Karpas-422 (cell line): ENCODE measurements around the gene MAP4K2. TPM values are rescaled to one million over a fixed set of nuclear protein-coding genes. Genes with fewer than 3 reads are reported as not detected.

ENCODE experiments used
- DNase-seq: peaks from one replicate; pipeline ENCODE4 v3.0.0-alpha.2; 2015
- H2AFZ ChIP-seq: fragments of 200-600 bp; sonication (generic); 2 replicates; pipeline ENCODE4 v1.6.1; 2014; ENCODE audit warnings: antibody characterized with exemption, low read length, mixed read lengths
- H3K27ac ChIP-seq: fragments of 200-600 bp; sonication (generic); 2 replicates; pipeline ENCODE4 v1.5.1; 2014; ENCODE audit warnings: mild to moderate bottlenecking, low read length, moderate library complexity
- H3K27me3 ChIP-seq: fragments of 200-600 bp; sonication (generic); 2 replicates; pipeline ENCODE4 v1.6.1; 2014; ENCODE audit warnings: low read length, mixed read lengths
- H3K36me3 ChIP-seq: fragments of 200-600 bp; sonication (generic); 2 replicates; pipeline ENCODE4 v1.6.1; 2014; ENCODE audit warnings: low read length, mixed read lengths; ENCODE audit not compliant: insufficient read depth
- H3K4me1 ChIP-seq: fragments of 200-600 bp; sonication (generic); 2 replicates; pipeline ENCODE4 v1.6.1; 2014; ENCODE audit warnings: mild to moderate bottlenecking, low read length, mixed read lengths
- H3K4me2 ChIP-seq: fragments of 200-600 bp; sonication (generic); 2 replicates; pipeline ENCODE4 v1.6.1; 2014; ENCODE audit warnings: low read length, low read depth, mild to moderate bottlenecking; ENCODE audit not compliant: poor library complexity, severe bottlenecking
- H3K4me3 ChIP-seq: fragments of 200-600 bp; sonication (generic); 2 replicates; pipeline ENCODE4 v1.5.1; 2014; ENCODE audit warnings: mild to moderate bottlenecking, antibody characterized with exemption, low read length, mixed read lengths
- H3K79me2 ChIP-seq: fragments of 200-600 bp; sonication (generic); 2 replicates; pipeline ENCODE4 v1.6.1; 2014; ENCODE audit warnings: mild to moderate bottlenecking, low read length, mixed read lengths
- H3K9ac ChIP-seq: fragments of 200-600 bp; sonication (generic); 2 replicates; pipeline ENCODE4 v1.6.0; 2014; ENCODE audit warnings: low read length
- H3K9me2 ChIP-seq: fragments of 200-600 bp; sonication (generic), shearing (Covaris generic); replicated peaks from 2 replicates; pipeline ENCODE4 v1.6.0; 2014; ENCODE audit warnings: mild to moderate bottlenecking, low read length, moderate library complexity; ENCODE audit not compliant: insufficient read depth
- H3K9me3 ChIP-seq: fragments of 300-700, 200-600 bp; sonication (generic); 2 replicates; pipeline ENCODE4 v1.6.1; 2014; ENCODE audit warnings: low read length, mixed read lengths
- H4K20me1 ChIP-seq: fragments of 200-600 bp; sonication (generic); 2 replicates; pipeline ENCODE4 v1.6.1; 2014; ENCODE audit warnings: mild to moderate bottlenecking, antibody characterized with exemption, low read length, low read depth; ENCODE audit not compliant: insufficient read depth
- total RNA-seq: library from RNA; depleted of rRNA; stranded (reverse); fragments of >200 nt; shearing (Covaris generic); gene quantifications from 2 replicates; pipeline ENCODE4 v1.2.3, GENCODE V29; 2014; ENCODE audit warnings: low replicate concordance

Gene MAP4K2
- total RNA-seq, 1 experiment from 2014 or later: 62.0 TPM

DNA sequence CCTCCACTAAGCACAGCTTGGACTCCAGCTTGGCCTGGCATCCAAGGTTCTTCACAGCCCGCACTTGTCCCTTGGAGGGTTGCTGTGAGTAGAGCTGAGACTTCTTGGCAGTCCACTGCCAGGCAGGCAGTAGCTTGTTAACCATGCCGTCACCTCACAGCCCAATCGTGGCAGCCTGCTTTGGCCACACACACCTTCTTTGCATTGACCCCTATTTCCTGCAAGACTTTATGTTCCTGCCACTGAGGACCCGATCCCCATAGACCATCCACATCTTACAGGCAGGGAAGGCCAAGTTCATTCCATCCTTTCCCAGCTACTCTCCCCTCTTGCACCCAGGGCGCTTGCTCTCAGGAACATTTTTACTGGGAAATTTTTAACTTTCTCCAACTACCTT lies 40.7 kb downstream of the MAP4K2 start:
- H3K9ac ChIP-seq: no peak overlapping the region
- peaks cover 22% of the 10 kb centered on the region for H3K36me3 ChIP-seq
- no peaks in the 10 kb centered on the region for H3K79me2 ChIP-seq
- H3K9me3 ChIP-seq: no peaks in the 10 kb centered on the region
- no peaks in the 10 kb centered on the region for H3K27me3 ChIP-seq
- H3K27ac ChIP-seq: no peak overlapping the region
- peaks cover 5% of the 10 kb centered on the region; the same call in 1 of the 2 replicates for H3K4me1 ChIP-seq
- no peaks in the 10 kb centered on the region for H3K9me2 ChIP-seq
- no peak for DNase-seq
- no peak overlapping the region for H3K4me3 ChIP-seq
- no peak overlapping the region for H2AFZ ChIP-seq
- peaks cover 25% of the 10 kb centered on the region for H4K20me1 ChIP-seq
- no peak overlapping the region for H3K4me2 ChIP-seq

DNA sequence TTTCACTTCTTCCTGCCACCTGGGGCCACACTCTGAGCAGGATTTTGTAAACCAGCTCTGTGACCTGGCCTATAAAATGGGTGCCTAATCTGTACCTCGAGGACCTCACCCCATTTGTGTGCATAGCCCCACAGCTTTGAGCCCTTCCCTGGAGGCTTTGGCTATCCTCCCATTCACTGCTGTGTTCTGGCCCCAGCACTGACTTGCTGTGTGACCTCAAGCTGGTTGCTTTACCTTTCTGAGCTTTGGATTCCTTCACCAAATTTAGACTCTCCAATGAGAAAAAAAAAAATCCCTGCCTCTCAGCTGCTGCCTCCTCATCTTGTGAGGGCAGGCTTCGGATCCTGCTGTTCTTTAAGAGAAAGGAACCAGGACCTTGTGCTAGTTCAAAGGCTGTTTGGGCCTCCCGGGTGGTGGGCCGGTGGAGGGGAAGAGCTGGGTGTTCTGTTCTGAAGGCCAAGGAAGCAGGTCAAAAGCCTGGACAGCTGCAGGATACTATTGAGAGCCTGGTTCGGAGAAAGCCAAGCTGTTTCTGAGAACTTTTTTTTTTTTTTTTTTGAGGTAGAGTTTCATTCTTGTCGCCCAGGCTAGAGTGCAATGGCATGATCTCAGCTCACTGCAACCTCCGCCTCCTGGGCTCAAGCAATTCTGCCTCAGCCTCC lies 42.1 kb downstream of the MAP4K2 start:
- Histone ChIP-seq H3K9ac (no peak overlapping the region), H3K27ac (no peak overlapping the region), H3K36me3 (peaks cover 14% of the 10 kb centered on the region; the same call in 1 of the 2 replicates), H3K4me2 (no peak overlapping the region), H3K4me3 (no peak overlapping the region), H3K9me3 (no peaks in the 10 kb centered on the region), H3K27me3 (no peaks in the 10 kb centered on the region), H3K9me2 (no peaks in the 10 kb centered on the region), H4K20me1 (peaks cover 16% of the 10 kb centered on the region), H3K4me1 (peaks cover 5% of the 10 kb centered on the region; the same call in 1 of the 2 replicates), H3K79me2 (no peaks in the 10 kb centered on the region), H2AFZ (no peak overlapping the region)
- no peak for DNase-seq

DNA sequence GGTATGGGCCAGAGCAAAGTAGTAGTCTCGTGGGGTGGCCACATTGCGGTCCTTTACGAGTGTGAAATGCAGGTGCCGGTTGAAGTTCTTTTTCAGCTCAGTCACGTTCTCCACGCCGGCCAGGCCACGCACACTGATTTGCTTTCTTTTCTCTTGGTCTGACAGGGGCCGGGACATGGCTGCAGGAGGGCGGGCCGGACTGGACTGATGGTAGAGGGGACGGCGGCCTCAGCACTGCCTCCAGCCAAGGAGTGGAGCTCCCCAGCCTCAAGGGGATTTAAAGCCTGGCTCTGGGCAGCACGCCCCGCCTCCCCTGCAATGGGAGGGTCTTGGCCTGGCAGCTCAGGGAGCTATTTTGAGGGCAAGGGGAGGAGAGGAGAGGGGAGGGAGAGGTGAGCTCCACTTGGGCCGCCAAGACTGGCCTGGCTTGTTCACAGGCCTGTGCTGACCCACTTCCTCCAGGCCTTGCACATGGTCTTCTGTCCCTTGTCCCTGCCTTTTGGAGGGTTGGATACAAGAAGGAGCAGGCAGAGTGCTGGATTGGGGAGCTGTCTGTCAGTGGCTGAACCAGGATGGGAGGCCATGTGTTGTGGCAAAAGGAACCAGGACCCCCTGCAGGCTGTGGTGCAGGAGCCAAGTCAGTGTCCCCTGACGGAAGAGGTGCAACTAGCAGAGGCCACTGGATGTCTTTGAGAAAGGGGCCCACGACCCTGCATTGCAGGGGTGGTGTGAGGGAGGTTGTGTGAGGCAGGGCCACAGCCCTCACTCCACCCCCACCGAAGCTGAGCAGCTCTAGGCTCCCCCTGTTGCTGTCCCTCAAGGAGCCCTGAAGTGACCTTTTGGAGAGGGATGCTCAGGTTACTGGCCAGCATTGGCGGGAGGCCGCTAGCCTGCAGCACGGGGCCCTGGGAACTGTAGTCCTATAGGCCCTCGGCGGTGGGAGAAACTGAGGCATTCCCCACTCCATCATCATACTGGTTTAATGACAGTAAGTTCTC lies 43.0 kb downstream of the MAP4K2 start, which contains the start of gene PYGM:
Gene PYGM (minus strand): TSS at position 253 of the 998 bp plus-strand sequence. CDS start 76 bp downstream, at position 177.
- peaks cover 16% of the 10 kb centered on the region for H4K20me1 ChIP-seq
- no peak for DNase-seq
- no peak within 1 kb of the TSS for H3K9ac ChIP-seq
- peaks cover 5% of the 10 kb centered on the region; the same call in 1 of the 2 replicates for H3K4me1 ChIP-seq
- no peaks in the 10 kb centered on the region for H3K27me3 ChIP-seq
- H3K9me3 ChIP-seq: no peaks in the 10 kb centered on the region
- no peak within 1 kb of the TSS for H3K27ac ChIP-seq
- no peak within 1 kb of the TSS for H3K4me2 ChIP-seq
- H3K36me3 ChIP-seq: peaks cover 14% of the 10 kb centered on the region; the same call in 1 of the 2 replicates
- H2AFZ ChIP-seq: no peak within 1 kb of the TSS
- no peak within 1 kb of the TSS for H3K4me3 ChIP-seq
- no peaks in the 10 kb centered on the region for H3K9me2 ChIP-seq
- H3K79me2 ChIP-seq: no peaks in the 10 kb centered on the region

DNA sequence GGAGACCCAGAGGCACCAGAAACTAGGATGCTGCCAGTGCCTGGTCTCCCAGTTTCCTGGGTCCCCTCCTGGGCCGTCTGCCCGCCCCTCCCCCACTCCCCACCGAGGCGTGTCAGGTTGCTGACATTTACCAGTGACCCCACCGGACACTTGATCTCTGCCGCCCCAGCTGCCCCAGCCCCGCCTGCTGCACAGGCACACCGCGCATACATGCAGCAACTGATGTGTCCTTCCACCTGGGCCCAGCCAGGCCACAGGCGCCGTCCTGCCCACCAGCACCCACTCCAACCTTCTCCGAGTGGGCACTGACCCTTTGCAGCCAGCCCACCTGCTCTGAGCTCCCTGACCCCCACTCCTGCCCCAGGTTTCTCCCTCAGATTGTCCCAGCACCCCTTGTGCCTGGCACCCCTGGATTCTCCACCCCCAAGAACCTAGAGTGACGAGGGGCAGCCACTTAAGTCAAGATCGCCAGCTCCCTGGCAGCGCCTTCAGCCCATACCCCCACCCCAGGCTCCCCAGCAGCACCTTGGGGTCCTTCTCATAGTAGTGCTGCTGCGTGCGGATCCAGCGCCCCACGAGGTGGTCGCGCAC lies 43.8 kb downstream of the MAP4K2 start:
- H3K27ac ChIP-seq: no peak overlapping the region

GRCh38 chr11:64758330-64759079 lies 44.5 kb downstream of the MAP4K2 start:
- DNase-seq: no peak
- Histone ChIP-seq H2AFZ (no peak overlapping the region), H3K4me3 (no peak overlapping the region), H3K79me2 (no peaks in the 10 kb centered on the region), H4K20me1 (peaks cover 10% of the 10 kb centered on the region; the same call in 1 of the 2 replicates), H3K4me1 (peaks cover 5% of the 10 kb centered on the region; the same call in 1 of the 2 replicates), H3K4me2 (no peak overlapping the region), H3K27me3 (no peaks in the 10 kb centered on the region), H3K9ac (no peak overlapping the region), H3K36me3 (0 out of 2 replicates have a peak, but pooled peaks cover 4% of the 10 kb centered on the region), H3K9me2 (no peaks in the 10 kb centered on the region), H3K27ac (no peak overlapping the region), H3K9me3 (no peaks in the 10 kb centered on the region)

More for the DNA sequence above, 43.8 kb downstream of the MAP4K2 start:
- H3K4me1 ChIP-seq: peaks cover 5% of the 10 kb centered on the region; the same call in 1 of the 2 replicates
- no peaks in the 10 kb centered on the region for H3K9me3 ChIP-seq
- H3K79me2 ChIP-seq: no peaks in the 10 kb centered on the region
- H3K36me3 ChIP-seq: peaks cover 8% of the 10 kb centered on the region; the same call in 1 of the 2 replicates
- H3K4me2 ChIP-seq: no peak overlapping the region
- no peak overlapping the region for H3K9ac ChIP-seq
- no peak for DNase-seq
- H3K4me3 ChIP-seq: no peak overlapping the region
- no peaks in the 10 kb centered on the region for H3K27me3 ChIP-seq
- H4K20me1 ChIP-seq: peaks cover 15% of the 10 kb centered on the region; the same call in 1 of the 2 replicates
- H2AFZ ChIP-seq: no peak overlapping the region
- no peaks in the 10 kb centered on the region for H3K9me2 ChIP-seq

- no peak for DNase-seq
- H4K20me1 ChIP-seq: 0 out of 2 replicates have a peak, but pooled peaks cover 3% of the 10 kb centered on the region
- H3K4me3 ChIP-seq: no peak overlapping the region
- H3K36me3 ChIP-seq: no peaks in the 10 kb centered on the region
- H3K9ac ChIP-seq: no peak overlapping the region
- H3K27ac ChIP-seq: no peak overlapping the region
- H3K27me3 ChIP-seq: no peaks in the 10 kb centered on the region
- no peak overlapping the region for H3K4me2 ChIP-seq
- no peaks in the 10 kb centered on the region for H3K4me1 ChIP-seq
- no peaks in the 10 kb centered on the region for H3K9me2 ChIP-seq
- H3K9me3 ChIP-seq: no peaks in the 10 kb centered on the region
- H2AFZ ChIP-seq: no peak overlapping the region
- H3K79me2 ChIP-seq: no peaks in the 10 kb centered on the region
Measured at GRCh38 chr11:64757549-64758329, 45.3 kb downstream of the MAP4K2 start.

GRCh38 chr11:64755681-64756361 lies 47.2 kb downstream of the MAP4K2 start:
- H3K79me2 ChIP-seq: no peaks in the 10 kb centered on the region
- H3K27ac ChIP-seq: no peak overlapping the region
- H3K9me3 ChIP-seq: no peaks in the 10 kb centered on the region
- H3K36me3 ChIP-seq: no peaks in the 10 kb centered on the region
- no peak overlapping the region for H3K9ac ChIP-seq
- H3K27me3 ChIP-seq: no peaks in the 10 kb centered on the region
- no peak for DNase-seq
- no peak overlapping the region for H2AFZ ChIP-seq
- H4K20me1 ChIP-seq: no peaks in the 10 kb centered on the region
- no peak overlapping the region for H3K4me3 ChIP-seq
- H3K4me2 ChIP-seq: no peak overlapping the region
- no peaks in the 10 kb centered on the region for H3K9me2 ChIP-seq
- H3K4me1 ChIP-seq: no peaks in the 10 kb centered on the region
